ENCODE results near the gene KCNK6.
"Not testable (repeated sequence)": the region's sequence is repeated elsewhere in the genome, so short reads cannot be mapped to it uniquely, and the experiment has no call there.

Gene KCNK6

DNA sequence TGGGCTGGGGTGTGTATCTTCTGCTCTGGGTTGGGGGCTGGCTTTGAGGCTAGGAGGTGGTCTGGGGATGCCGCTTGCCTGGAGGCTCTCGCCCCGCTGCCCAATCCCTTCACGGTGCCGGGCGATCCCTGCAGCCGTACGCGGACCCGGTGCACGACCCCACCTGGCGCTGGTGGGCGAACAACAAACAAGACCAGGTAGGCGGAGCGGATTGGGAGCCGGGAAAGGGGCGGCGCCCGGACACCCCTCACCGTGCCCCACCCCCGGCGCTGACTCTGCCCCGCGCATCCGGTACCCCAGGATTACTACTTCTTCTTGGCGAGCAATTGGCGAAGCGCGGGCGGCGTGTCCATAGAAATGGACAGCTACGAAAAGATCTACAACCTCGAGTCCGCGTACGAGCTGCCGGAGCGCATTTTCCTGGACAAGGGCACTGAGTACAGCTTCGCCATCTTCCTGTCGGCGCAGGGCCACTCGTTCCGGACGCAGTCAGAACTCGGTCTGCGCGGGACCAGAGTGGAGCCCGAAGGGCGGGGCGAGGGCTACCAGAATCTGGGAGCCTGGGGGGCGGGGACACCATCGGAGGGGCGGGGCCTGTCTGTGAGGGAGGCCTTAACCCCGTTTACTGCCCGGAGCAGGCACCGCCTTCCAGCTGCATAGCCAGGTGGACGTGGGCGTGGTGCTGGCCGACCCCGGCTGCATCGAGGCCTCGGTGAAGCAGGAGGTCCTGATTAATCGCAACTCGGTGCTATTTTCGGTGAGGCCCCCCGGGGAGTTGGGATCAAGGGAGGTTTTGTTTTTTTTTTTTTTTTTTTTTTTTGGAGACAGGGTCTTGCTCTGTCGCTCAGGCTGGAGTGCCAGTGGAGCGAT lies 42.7 kb downstream of the KCNK6 start:
- DNase-seq (ENCODE audit: low read depth): peak; percentile 39

DNA sequence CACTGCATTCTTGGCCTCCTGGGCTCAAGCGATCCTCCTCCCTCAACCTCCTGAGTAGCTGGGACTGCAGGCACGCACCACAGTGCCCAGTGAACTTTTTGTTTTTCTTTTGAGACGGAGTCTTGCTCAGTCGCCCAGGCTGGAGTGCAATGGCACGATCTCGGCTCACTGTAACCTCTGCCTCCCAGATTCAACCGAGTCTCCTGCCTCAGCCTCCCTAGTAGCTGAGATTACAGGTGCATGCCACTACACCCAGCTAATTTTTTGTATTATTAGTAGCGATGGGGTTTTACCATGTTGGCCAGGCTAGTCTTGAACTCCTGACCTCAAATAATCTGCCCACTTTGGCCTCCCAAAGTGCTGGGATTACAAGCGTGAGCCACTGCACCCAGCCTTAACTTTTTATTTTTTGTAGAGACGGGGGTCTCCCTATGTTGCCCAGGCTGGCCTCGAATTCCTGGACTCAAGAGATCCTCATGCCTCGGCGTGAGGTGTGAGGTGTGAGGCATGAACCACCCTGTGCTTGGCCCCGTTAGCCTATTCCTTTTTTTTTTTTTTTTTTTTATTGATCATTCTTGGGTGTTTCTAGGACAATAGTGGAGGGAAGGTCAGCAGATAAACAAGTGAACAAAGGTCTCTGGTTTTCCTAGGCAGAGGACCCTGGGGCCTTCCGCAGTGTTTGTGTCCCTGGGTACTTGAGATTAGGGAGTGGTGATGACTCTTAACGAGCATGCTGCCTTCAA lies 43.5 kb downstream of the KCNK6 start:
- DNase-seq (ENCODE audit: low read depth): not testable (repeated sequence)

DNA sequence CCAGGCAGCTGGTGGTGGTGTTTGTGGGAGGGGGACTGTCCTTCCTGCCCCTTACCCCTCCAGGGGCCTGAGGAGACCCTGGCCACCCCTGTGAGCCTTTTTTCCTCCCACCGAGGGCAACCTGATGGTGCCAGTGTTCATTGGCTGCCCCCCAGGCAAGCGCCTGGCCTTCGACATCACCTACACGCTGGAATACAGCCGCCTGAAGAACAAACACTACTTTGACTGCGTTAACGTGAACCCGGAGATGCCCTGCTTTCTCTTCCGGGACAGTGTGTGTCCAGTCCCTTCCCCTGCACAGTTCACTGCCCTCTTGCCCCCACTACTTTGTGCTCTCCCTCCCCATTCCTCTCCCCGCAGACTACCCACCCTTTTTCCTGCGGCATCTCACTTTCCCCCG lies 47.4 kb downstream of the KCNK6 start:
- DNase-seq (ENCODE audit: low read depth): no peak

DNA sequence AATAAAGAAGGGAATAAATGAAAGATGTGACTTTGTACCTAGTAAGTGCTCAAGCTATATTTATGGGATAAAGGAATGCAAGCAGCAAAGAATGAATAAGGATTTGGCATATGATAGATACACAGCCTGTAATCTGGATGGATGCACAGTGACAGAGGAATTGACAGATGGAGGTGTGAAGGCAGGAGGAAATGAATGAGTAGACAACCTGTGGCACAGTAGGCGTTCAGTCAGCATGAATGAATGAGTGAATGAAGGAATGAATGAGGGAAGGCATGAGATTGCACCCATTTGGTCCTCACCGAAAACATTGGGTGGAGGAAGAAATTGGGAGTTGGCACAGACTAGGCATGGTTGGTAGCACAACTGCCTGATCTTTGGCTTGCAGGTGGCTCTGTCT lies 49.9 kb downstream of the KCNK6 start:
- DNase-seq (ENCODE audit: low read depth): no peak

DNA sequence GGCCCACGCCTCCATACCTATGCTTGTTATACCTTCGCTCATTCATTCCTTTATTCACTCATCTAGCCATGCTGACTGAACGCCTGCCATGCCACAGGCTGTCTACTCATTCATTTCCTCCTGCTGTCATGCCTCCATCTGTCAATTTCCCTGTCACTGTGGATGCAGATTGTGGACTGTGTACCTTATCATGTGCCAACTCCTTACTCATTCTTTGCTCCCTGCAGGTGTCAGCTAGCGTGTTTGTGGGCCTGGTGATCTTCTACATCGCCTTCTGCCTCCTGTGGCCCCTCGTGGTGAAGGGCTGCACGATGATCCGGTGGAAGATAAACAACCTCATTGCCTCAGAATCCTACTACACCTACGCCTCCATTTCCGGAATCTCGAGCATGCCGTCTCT lies 50.7 kb downstream of the KCNK6 start:
- DNase-seq (ENCODE audit: low read depth): no peak

DNA sequence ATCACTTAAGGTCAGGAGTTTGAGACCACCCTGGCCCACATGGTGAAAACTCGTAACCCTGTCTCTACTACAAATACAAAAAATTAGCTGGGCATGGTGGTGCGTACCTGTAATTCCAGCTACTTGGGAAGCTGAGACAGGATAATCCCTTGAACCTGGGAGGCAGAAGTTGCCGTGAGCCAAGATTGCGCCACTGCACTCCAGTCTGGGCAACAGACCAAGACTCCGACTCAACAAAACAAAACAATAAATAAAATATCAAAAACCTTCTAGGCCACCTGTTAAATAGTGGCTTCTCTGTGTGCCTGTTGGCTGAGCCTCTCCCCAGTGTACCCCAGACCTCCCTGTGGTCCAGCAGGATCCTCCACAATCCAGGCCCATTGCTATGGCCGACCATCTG lies 51.4 kb downstream of the KCNK6 start:
- DNase-seq (ENCODE audit: low read depth): no peak

DNA sequence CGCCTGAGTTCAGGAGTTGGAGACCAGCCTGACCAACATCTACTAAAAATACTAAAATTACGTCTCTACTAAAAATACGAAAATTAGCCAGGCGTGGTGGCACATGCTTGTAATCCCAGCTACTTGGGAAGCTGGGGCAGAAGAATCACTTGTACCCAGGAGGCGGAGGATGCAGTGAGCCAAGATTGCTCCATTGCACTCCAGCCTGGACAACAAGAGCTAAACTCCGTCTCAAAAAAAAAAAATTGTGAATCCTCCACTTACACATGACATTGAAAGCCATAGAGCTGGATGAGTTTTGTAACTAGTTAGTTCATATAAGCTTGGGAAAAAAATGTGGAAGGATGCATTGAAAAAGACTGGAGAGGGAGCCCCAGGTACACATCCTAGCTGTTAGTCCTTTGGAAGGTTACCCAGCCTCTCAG lies 54.3 kb downstream of the KCNK6 start:
- no peak for DNase-seq (ENCODE audit: low read depth)

DNA sequence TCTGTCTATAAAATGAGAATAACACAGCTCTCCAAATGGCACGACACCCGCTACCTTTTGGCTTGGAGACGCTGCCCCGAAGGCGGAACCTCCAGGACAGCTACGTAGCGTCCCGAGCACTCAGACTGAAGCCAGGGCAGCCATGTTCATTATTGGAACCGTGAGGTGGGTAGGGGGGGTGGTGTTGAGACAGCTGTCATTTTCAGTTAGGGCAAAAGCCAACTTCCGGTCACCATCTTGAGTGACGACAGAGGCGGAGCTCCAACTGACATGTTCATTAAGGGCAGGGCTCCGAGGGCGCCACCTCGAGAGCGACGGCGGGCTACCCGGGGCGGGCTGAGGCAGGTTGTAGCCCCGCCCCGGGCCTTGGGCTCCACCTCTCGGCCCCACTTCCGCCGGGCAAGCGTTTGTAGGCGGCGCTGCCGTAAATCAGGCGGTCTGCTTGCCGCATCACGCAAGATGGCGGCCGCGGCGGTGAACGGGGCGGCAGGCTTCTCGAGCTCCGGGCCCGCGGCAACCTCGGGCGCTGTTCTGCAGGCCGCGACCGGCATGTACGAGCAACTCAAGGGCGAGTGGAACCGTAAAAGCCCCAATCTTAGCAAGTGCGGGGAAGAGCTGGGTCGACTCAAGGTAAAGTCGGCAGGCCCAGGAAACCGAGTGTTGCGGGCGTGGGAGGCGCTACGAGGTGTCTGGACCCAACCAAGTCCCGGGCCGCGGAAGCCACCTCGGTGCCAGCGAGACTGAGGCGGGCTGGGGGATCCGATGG lies 54.9 kb downstream of the KCNK6 start, which contains the start of gene PSMD8:
Gene PSMD8, plus strand, starts transcription at position 240 of the 766 bp plus-strand sequence. Its CDS starts 31 bp downstream, at position 271.
- DNase-seq (ENCODE audit: low read depth): peak; percentile 98

DNA sequence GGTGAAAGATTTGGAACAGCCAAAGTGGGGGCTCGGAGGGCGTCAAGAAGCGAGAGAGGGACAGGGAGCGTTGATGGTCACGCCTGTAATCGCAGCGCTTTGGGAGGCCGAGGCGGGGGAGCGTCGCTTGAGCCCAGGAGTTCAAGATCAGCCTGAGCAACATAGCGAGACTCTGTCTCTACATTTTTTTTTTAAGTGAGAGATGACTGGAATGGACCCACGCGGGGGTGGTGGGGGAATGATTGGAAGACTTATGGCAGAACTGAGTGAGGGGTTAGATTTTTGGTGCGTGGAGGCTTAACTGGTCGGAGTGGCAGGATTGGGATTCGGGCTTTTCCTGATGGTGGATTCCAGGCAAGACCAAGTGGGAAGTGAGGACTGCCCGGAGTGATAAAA lies 55.5 kb downstream of the KCNK6 start:
- peak; percentile 38 for DNase-seq (ENCODE audit: low read depth)

DNA sequence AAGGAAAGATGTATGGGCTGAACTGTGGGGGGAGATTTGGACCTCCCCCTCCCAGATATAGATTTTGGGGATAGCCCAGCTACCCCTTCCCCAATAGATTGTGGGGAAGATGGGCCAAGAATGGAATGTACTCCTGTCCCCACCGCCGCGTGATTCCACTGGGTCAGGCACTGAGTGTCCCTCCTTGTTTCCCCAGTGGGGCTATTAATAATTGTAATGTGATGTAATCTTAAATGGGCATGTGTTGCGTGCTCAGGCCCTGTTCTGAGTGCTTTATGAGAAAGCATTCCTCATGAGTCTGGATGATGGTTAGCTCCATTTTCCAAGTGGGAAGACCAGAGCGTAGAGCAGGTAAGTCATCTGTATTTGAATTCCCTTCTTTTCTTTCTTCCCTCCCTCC lies 56.1 kb downstream of the KCNK6 start:
- DNase-seq (ENCODE audit: low read depth): peak; percentile 59

DNA sequence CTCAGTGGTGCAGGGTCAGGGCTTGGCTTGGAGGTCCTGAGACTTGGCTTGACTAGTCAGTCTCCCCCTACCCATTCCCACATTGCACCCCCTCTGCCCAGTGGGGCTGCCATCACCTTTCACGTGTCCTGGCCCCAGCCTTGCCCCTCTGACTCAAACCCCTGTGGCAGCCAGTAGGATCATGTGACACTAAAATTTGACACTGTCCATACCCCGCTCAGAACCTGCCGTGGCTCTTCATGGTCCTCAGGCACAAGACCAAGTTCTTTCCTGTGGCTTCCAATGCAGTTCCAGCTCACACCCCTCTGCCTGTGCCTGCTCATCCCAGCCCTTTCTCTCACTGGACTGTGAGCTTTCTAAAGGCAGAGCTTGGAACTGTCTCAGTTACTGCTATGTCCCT lies 56.9 kb downstream of the KCNK6 start:
- DNase-seq (ENCODE audit: low read depth): no peak

DNA sequence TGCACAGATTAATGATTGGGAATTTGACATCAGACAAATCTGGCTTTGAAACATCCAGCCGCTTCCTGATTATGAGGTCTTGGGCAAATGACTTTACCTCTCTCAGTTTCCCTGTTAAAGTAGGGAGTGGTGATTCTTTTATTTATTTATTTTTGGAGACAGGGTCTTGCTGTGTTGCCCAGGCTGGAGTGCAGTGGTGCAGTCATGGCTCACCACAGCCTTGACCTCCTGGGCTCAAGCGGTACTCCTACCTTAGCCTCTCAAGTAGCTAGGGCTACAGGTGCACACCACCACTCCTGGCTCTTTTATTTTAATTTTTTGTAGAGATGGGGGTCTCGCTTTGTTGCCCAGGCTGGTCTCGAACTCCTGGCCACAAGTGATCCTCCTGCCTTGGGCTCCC lies 57.4 kb downstream of the KCNK6 start:
- DNase-seq (ENCODE audit: low read depth): no peak

DNA sequence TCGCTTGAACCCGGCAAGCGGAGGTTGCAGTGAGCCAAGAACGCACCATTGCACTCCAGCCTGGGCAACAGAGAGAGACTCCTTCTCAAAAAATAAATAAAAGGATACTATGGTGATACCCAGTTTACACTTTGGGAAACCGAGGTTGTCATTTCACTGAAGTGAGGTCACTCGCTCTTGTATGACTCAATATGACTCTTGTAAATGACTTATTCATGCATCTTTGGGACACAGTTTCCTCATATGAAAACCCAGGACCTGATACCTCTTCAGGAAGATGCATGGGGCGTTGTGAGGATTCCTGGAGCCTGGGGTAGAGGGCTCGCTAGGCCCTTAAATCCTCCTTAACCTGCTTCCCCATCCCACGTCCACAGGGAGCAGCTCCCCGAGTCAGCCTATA lies 59.2 kb downstream of the KCNK6 start:
- no peak for DNase-seq (ENCODE audit: low read depth)

DNA sequence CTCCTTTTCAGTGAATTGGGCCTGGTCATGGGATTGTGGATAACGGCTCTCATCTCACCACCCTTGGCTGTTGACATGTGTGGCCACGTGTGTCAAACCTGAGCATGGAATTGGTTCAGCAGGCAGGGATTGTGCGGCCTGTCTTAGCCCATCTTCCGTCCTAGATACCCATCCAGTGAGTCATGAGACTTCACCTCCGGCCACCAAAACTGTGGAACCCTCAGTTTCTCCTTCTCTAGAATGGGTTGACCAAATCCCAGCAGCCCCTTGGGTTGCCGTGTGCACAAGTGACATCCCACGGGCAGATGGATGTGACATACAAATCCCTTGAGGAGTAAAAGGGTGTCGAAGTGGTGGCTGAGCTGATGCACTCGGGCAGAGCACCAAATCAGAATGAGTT lies 61.5 kb downstream of the KCNK6 start:
- DNase-seq (ENCODE audit: low read depth): no peak
